ENCODE measurements around the gene UNG. TPM values are rescaled to one million over a fixed set of nuclear protein-coding genes. Genes with fewer than 3 reads are reported as not detected.

The UNG gene
- total RNA-seq, 1 experiment from 2014 or later = 99.0 TPM

- no peak overlapping the region for H2AFZ ChIP-seq (ENCODE audit: low read depth, low read length, poor library complexity, severe bottlenecking)
- no peaks in the 10 kb centered on the region for H4K20me1 ChIP-seq (ENCODE audit: insufficient read depth)
- no peak overlapping the region for H3K4me2 ChIP-seq (ENCODE audit: low read length)
- ATAC-seq = no peak
- RAD21 ChIA-PET (ENCODE audit: low non-redundant PET in 1 of 2, low total read pairs in 2 of 2, uncharacterized antibody in 2 of 2, unreplicated experiment in 2 of 2) = no interaction called here
- H3K4me3 ChIP-seq (replicated peaks in 1 of 2; ENCODE audit: low read depth in 1 of 2, low read length in 2 of 2) = no peak overlapping the region
- H3K27ac ChIP-seq (ENCODE audit: low read depth, low read length) = no peak overlapping the region
- no peaks in the 10 kb centered on the region for H3K9me2 ChIP-seq (ENCODE audit: insufficient read depth)
- H3K9ac ChIP-seq (ENCODE audit: low read length) = no peak overlapping the region
- H3K9me3 ChIP-seq (ENCODE audit: control insufficient read depth in 1 of 2, insufficient read depth in 1 of 2, low read depth in 1 of 2, low read length in 2 of 2) = no peaks in the 10 kb centered on the region
- DNase-seq (ENCODE audit: low read depth, low spot score) = no peak
- H3K36me3 ChIP-seq (ENCODE audit: control insufficient read depth in 1 of 2, insufficient read depth in 2 of 2, low read length in 2 of 2) = no peaks in the 10 kb centered on the region
- H3K79me2 ChIP-seq (ENCODE audit: insufficient read depth, low read length) = no peaks in the 10 kb centered on the region
- no peaks in the 10 kb centered on the region for H3K27me3 ChIP-seq (ENCODE audit: insufficient read depth, low read length)
- BruUV-seq (replicated peaks) = no TSS peak
- CTCF ChIA-PET = no interaction called here
- intact Hi-C loops (cut with micrococcal nuclease) = no loop called here
- H3K4me1 ChIP-seq (ENCODE audit: control insufficient read depth in 1 of 2, insufficient read depth in 2 of 2, low read length in 2 of 2) = no peaks in the 10 kb centered on the region
- TF ChIP-seq CTCF (IDR thresholded peaks at IDR 0.05 in 2 of 3, conservative IDR thresholded peaks at IDR 0.05 in 1 of 3; ENCODE audit: borderline replicate concordance in 1 of 3, insufficient read depth in 1 of 3, low read depth in 2 of 3, low read length in 2 of 3) (no peak), ATF3 (IDR thresholded peaks at IDR 0.05) (no peak), EZH2 (IDR thresholded peaks at IDR 0.05) (no peak), EGR1 (IDR thresholded peaks at IDR 0.05; ENCODE audit: low read depth) (no peak), ZFX (IDR thresholded peaks at IDR 0.05) (no peak), EZH2phosphoT487 (IDR thresholded peaks at IDR 0.05; ENCODE audit: borderline replicate concordance) (no peak), REST (IDR thresholded peaks at IDR 0.05; ENCODE audit: low read depth) (no peak), FOSL1 (IDR thresholded peaks at IDR 0.05; ENCODE audit: low read depth) (no peak), CBX3 (IDR thresholded peaks at IDR 0.05; ENCODE audit: low read depth) (no peak), ELF1 (IDR thresholded peaks at IDR 0.05; ENCODE audit: borderline replicate concordance, low read depth) (no peak), RAD21 (IDR thresholded peaks at IDR 0.05; ENCODE audit: low read depth) (no peak), POLR2A (IDR thresholded peaks at IDR 0.05; ENCODE audit: borderline replicate concordance, extremely low read depth, insufficient read depth, insufficient read length) (no peak), SP1 (IDR thresholded peaks at IDR 0.05; ENCODE audit: low read depth) (no peak), MAX (IDR thresholded peaks at IDR 0.05) (no peak), ZBTB33 (IDR thresholded peaks at IDR 0.05; ENCODE audit: extremely low read depth, insufficient replicate concordance, low read length) (no peak), TCF7L2 (IDR thresholded peaks at IDR 0.05; ENCODE audit: borderline replicate concordance, extremely low read depth, insufficient read depth, insufficient read length) (no peak), JUND (IDR thresholded peaks at IDR 0.05) (no peak)
- POLR2A ChIA-PET = no interaction called here
These were observed 22.5 kb upstream of the UNG start for GRCh38 chr12:109074866-109075265.

Data from HCT116 (cell line).